Measurements from ENCODE around the gene UCN2.

- TF ChIP-seq, protein P1, sequence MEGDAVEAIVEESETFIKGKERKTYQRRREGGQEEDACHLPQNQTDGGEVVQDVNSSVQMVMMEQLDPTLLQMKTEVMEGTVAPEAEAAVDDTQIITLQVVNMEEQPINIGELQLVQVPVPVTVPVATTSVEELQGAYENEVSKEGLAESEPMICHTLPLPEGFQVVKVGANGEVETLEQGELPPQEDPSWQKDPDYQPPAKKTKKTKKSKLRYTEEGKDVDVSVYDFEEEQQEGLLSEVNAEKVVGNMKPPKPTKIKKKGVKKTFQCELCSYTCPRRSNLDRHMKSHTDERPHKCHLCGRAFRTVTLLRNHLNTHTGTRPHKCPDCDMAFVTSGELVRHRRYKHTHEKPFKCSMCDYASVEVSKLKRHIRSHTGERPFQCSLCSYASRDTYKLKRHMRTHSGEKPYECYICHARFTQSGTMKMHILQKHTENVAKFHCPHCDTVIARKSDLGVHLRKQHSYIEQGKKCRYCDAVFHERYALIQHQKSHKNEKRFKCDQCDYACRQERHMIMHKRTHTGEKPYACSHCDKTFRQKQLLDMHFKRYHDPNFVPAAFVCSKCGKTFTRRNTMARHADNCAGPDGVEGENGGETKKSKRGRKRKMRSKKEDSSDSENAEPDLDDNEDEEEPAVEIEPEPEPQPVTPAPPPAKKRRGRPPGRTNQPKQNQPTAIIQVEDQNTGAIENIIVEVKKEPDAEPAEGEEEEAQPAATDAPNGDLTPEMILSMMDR (IDR thresholded peaks at IDR 0.05; ENCODE audit: poor library complexity) = no peak
- TF ChIP-seq EZH2phosphoT487 (IDR thresholded peaks at IDR 0.05; ENCODE audit: low read depth, severe bottlenecking, unreplicated experiment) (no peak), EZH2 (IDR thresholded peaks at IDR 0.05; ENCODE audit: borderline replicate concordance) (no peak)
Measured at GRCh38 chr3:48592519-48593087, 29.0 kb upstream of the UCN2 start.

Data from hepatocyte (in vitro differentiated cells).